AG09309 (cell line): Measurements from ENCODE around the gene ANXA5.

Source experiments
- DNase-seq: peaks from one replicate; pipeline ENCODE4 v3.0.0-alpha.2; 2010; ENCODE audit warnings: low read depth
- H3K4me3 ChIP-seq: 2 replicates; pipeline ENCODE4 v1.5.1; 2011; ENCODE audit warnings: mild to moderate bottlenecking, low read depth, low read length, moderate library complexity; ENCODE audit not compliant: control insufficient read depth
- CTCF ChIP-seq: IDR thresholded peaks from 2 replicates; pipeline ENCODE4 v1.5.1; 2011; ENCODE audit warnings: mild to moderate bottlenecking, low read depth, low read length, inconsistent platforms; ENCODE audit not compliant: insufficient read depth, control insufficient read depth; ENCODE audit errors: missing control alignments

The ANXA5 gene

GRCh38 chr4:121726642-121727268, 30.0 kb upstream of the ANXA5 start:
- peak; percentile 55 for DNase-seq
- TF ChIP-seq CTCF = peak; percentile 58
- H3K4me3 ChIP-seq = no peak overlapping the region

GRCh38 chr4:121724671-121725070, 27.9 kb upstream of the ANXA5 start:
- no peak overlapping the region for H3K4me3 ChIP-seq
- no peak for DNase-seq
- TF ChIP-seq CTCF = no peak

GRCh38 chr4:121721700-121722099, 24.9 kb upstream of the ANXA5 start:
- no peak for DNase-seq
- no peak overlapping the region for H3K4me3 ChIP-seq
- TF ChIP-seq CTCF = no peak

- TF ChIP-seq CTCF = no peak
- no peak for DNase-seq
- H3K4me3 ChIP-seq = no peak overlapping the region
Measured at GRCh38 chr4:121720109-121720508, 23.3 kb upstream of the ANXA5 start.

- no peak for TF ChIP-seq CTCF
- no peak overlapping the region for H3K4me3 ChIP-seq
- DNase-seq = no peak
Measured at GRCh38 chr4:121717680-121718237, 21.0 kb upstream of the ANXA5 start.

GRCh38 chr4:121714548-121714947, 17.8 kb upstream of the ANXA5 start:
- no peak for DNase-seq
- H3K4me3 ChIP-seq = no peak overlapping the region
- TF ChIP-seq CTCF = no peak
